ENCODE data around the gene PGM2L1.
"Not testable (repeated sequence)": the region's sequence is repeated elsewhere in the genome, so short reads cannot be mapped to it uniquely, and the experiment has no call there.

Gene PGM2L1

GRCh38 chr11:74332291-74332690 is 65.9 kb downstream of the PGM2L1 start:
- DNase-seq, result no peak

GRCh38 chr11:74331000-74331399 is 67.2 kb downstream of the PGM2L1 start:
- DNase-seq, result not testable (repeated sequence)

- no peak for DNase-seq
Measured at GRCh38 chr11:74330075-74330858, 68.0 kb downstream of the PGM2L1 start.

- DNase-seq, result no peak
Measured at GRCh38 chr11:74327076-74327475, 71.2 kb downstream of the PGM2L1 start.

GRCh38 chr11:74326665-74327064 is 71.6 kb downstream of the PGM2L1 start:
- DNase-seq, result no peak

GRCh38 chr11:74325649-74326645 is 72.3 kb downstream of the PGM2L1 start:
- DNase-seq, result no peak

GRCh38 chr11:74322667-74323066 is 75.6 kb downstream of the PGM2L1 start:
- no peak for DNase-seq

- DNase-seq, result peak; percentile 48
Measured at GRCh38 chr11:74321487-74322188, 76.6 kb downstream of the PGM2L1 start.

GRCh38 chr11:74320538-74320937 is 77.7 kb downstream of the PGM2L1 start:
- DNase-seq, result no peak

- no peak for DNase-seq
Measured at GRCh38 chr11:74319139-74319816, 79.0 kb downstream of the PGM2L1 start.

GRCh38 chr11:74318241-74318932 is 79.8 kb downstream of the PGM2L1 start:
- DNase-seq, result no peak

- DNase-seq, result no peak
Measured at GRCh38 chr11:74316772-74317505, 81.3 kb downstream of the PGM2L1 start.

GRCh38 chr11:74312326-74312725 is 85.9 kb downstream of the PGM2L1 start:
- DNase-seq, result no peak

- DNase-seq, result peak; percentile 27
Measured at GRCh38 chr11:74311352-74311926, 86.8 kb downstream of the PGM2L1 start, which contains the start of gene P4HA3. Gene P4HA3 (minus strand): TSS chr11:74311640. CDS start chr11:74311611, 29 bp downstream.

- DNase-seq, result no peak
Measured at GRCh38 chr11:74310857-74311256, 87.4 kb downstream of the PGM2L1 start.

- DNase-seq, result no peak
Measured at GRCh38 chr11:74307434-74307833, 90.8 kb downstream of the PGM2L1 start.

GRCh38 chr11:74306435-74307175 is 91.6 kb downstream of the PGM2L1 start:
- no peak for DNase-seq

- DNase-seq, result no peak
Measured at GRCh38 chr11:74299015-74299414, 99.2 kb downstream of the PGM2L1 start.

- no peak for DNase-seq
Measured at GRCh38 chr11:74297484-74297883, 100.7 kb downstream of the PGM2L1 start.

- DNase-seq, result no peak
Measured at GRCh38 chr11:74288911-74289310, 109.3 kb downstream of the PGM2L1 start.
